Activated CD4-positive, alpha-beta T cell treated with anti-CD3 and anti-CD28 coated beads for 48 hours (primary cell): ENCODE measurements around the gene CCDC106.

Experiments used
- DNase-seq: peaks from one replicate; pipeline ENCODE4 v3.0.0-alpha.2; 2020

CCDC106 gene

GRCh38 chr19:55686311-55687050 is 38.5 kb downstream of the CCDC106 start:
- no peak for DNase-seq

- no peak for DNase-seq
Measured at GRCh38 chr19:55687281-55688201, 39.5 kb downstream of the CCDC106 start.

- no peak for DNase-seq
Measured at GRCh38 chr19:55688422-55689218, 40.6 kb downstream of the CCDC106 start.

GRCh38 chr19:55689411-55690108 is 41.5 kb downstream of the CCDC106 start:
- no peak for DNase-seq

GRCh38 chr19:55690109-55690768 is 42.2 kb downstream of the CCDC106 start:
- no peak for DNase-seq

GRCh38 chr19:55690769-55691545 is 42.9 kb downstream of the CCDC106 start:
- DNase-seq = no peak

- DNase-seq = no peak
Measured at GRCh38 chr19:55691561-55692481, 43.8 kb downstream of the CCDC106 start.

GRCh38 chr19:55692681-55693081 is 44.7 kb downstream of the CCDC106 start:
- no peak for DNase-seq

- no peak for DNase-seq
Measured at GRCh38 chr19:55693336-55693974, 45.4 kb downstream of the CCDC106 start.

GRCh38 chr19:55694241-55694655 is 46.2 kb downstream of the CCDC106 start:
- no peak for DNase-seq

GRCh38 chr19:55694656-55695491 is 46.9 kb downstream of the CCDC106 start:
- no peak for DNase-seq

GRCh38 chr19:55695511-55696290 is 47.7 kb downstream of the CCDC106 start:
- no peak for DNase-seq

GRCh38 chr19:55696301-55697068 is 48.5 kb downstream of the CCDC106 start:
- no peak for DNase-seq

GRCh38 chr19:55697069-55697440 is 49.0 kb downstream of the CCDC106 start:
- DNase-seq = no peak

GRCh38 chr19:55697698-55698097 is 49.7 kb downstream of the CCDC106 start:
- DNase-seq = no peak

GRCh38 chr19:55698256-55698655 is 50.2 kb downstream of the CCDC106 start:
- no peak for DNase-seq

- DNase-seq = no peak
Measured at GRCh38 chr19:55699221-55699620, 51.2 kb downstream of the CCDC106 start.
